Left hindlimb (tissue), 1 donor: ENCODE data around the gene ETNK2.

Experiments
- DNase-seq: peaks from one replicate; pipeline ENCODE4 v3.0.0-alpha.2; 2018

ETNK2 gene

GRCh38 chr1:204151552-204152309 lies at the start of gene ETNK2:
Gene ETNK2, minus strand, starts transcription at chr1:204152044. Its CDS starts 192 bp downstream, at chr1:204151852.
- peak; percentile 82 for DNase-seq

GRCh38 chr1:204201348-204202040 lies 49.6 kb upstream of the ETNK2 start:
- DNase-seq = no peak

- no peak for DNase-seq
These were observed 47.7 kb upstream of the ETNK2 start for GRCh38 chr1:204199579-204199978.

- DNase-seq = no peak
These were observed 46.8 kb upstream of the ETNK2 start for GRCh38 chr1:204198348-204199340.

GRCh38 chr1:204197068-204197467 lies 45.2 kb upstream of the ETNK2 start:
- DNase-seq = no peak

- DNase-seq = no peak
These were observed 44.4 kb upstream of the ETNK2 start, which contains the start of gene KISS1 for GRCh38 chr1:204196068-204196795. Gene KISS1, minus strand, starts transcription at chr1:204196491. Its CDS starts 3,615 bp downstream, at chr1:204192876.

GRCh38 chr1:204194771-204195170 lies 42.9 kb upstream of the ETNK2 start:
- DNase-seq = no peak

GRCh38 chr1:204194080-204194479 lies 42.2 kb upstream of the ETNK2 start:
- DNase-seq = no peak

- DNase-seq = no peak
These were observed 40.9 kb upstream of the ETNK2 start for GRCh38 chr1:204192589-204193352.

GRCh38 chr1:204192046-204192445 lies 40.2 kb upstream of the ETNK2 start:
- DNase-seq = no peak

GRCh38 chr1:204191456-204191855 lies 39.6 kb upstream of the ETNK2 start:
- DNase-seq = no peak

GRCh38 chr1:204190212-204191211 lies 38.7 kb upstream of the ETNK2 start:
- no peak for DNase-seq

- DNase-seq = no peak
These were observed 37.3 kb upstream of the ETNK2 start for GRCh38 chr1:204188959-204189639.

- DNase-seq = no peak
These were observed 34.8 kb upstream of the ETNK2 start for GRCh38 chr1:204186597-204186996.

- no peak for DNase-seq
These were observed 29.3 kb upstream of the ETNK2 start for GRCh38 chr1:204181116-204181515.

- DNase-seq = no peak
These were observed 28.3 kb upstream of the ETNK2 start for GRCh38 chr1:204180133-204180532.

- no peak for DNase-seq
These were observed 26.8 kb upstream of the ETNK2 start for GRCh38 chr1:204178487-204179281.

- no peak for DNase-seq
These were observed 25.3 kb upstream of the ETNK2 start for GRCh38 chr1:204177133-204177532.

GRCh38 chr1:204176049-204176448 lies 24.2 kb upstream of the ETNK2 start:
- no peak for DNase-seq
